Stomach (tissue), 9 donors: ENCODE data around the gene PFKFB3. TPM values are rescaled to one million over a fixed set of nuclear protein-coding genes. Genes with fewer than 3 reads are reported as not detected.

ENCODE experiments used
- DNase-seq, 2 donors: peaks; one replicate each; pipeline versions ENCODE4 v3.0.0 to v3.0.0-alpha.2; 2013 to 2019
- H3K27ac ChIP-seq, 5 donors: fragments of 200-600 bp in 4 of 5; sonication (generic) in 4 of 5; one replicate each; pipeline ENCODE4 v1.5.1; 2013 to 2019; ENCODE audit warnings: mild to moderate bottlenecking in 1 of 5, moderate library complexity in 1 of 5
- H3K27me3 ChIP-seq, 3 donors: fragments of 200-600 bp; sonication (generic); one replicate each; pipeline ENCODE4 v1.5.1; 2017 to 2019; ENCODE audit warnings: mixed run types in 1 of 3
- H3K36me3 ChIP-seq, 4 donors: fragments of 200-600 bp; sonication (generic); 1 replicate in 3 of 4; 2 replicates in 1 of 4; pipeline ENCODE4 v1.5.1; 2016 to 2019
- H3K4me1 ChIP-seq, 4 donors: fragments of 200-600 bp; sonication (generic); one replicate each; pipeline ENCODE4 v1.5.1; 2016 to 2019
- H3K4me3 ChIP-seq, 4 donors: fragments of 200-600 bp; sonication (generic) in 3 of 4; one replicate each; pipeline ENCODE4 v1.5.1; 2016 to 2019; ENCODE audit warnings: mild to moderate bottlenecking in 1 of 4
- H3K9me3 ChIP-seq, 4 donors: fragments of 200-600 bp; sonication (generic); one replicate each; pipeline ENCODE4 v1.5.1; 2016 to 2019
- EP300 ChIP-seq: sonication (generic); formaldehyde crosslinking; IDR thresholded peaks from one replicate; pipeline ENCODE4 v1.6.1; 2017; ENCODE audit warnings: antibody characterized with exemption
- POLR2A ChIP-seq, 4 donors: fragments of 450-650 bp; IDR thresholded peaks; one replicate each; pipeline ENCODE4 v1.6.1; 2016; ENCODE audit warnings: antibody characterized with exemption in 4 of 4, control low read depth in 2 of 4, mild to moderate bottlenecking in 1 of 4, moderate library complexity in 1 of 4
- POLR2AphosphoS5 ChIP-seq, 3 donors: sonication (generic); formaldehyde crosslinking; IDR thresholded peaks; one replicate each; pipeline ENCODE4 v1.6.1; 2016; ENCODE audit warnings: antibody characterized with exemption in 3 of 3
- WGBS, 5 donors: extraction: QIAGEN DNeasy Blood & Tissue Kit in 3 of 5; methylation state at CpG; one replicate each; pipeline versions ENCODE4 v1.1.5 to v1.1.7; 2013 to 2018; 5-methylcytosine and 5-hydroxymethylcytosine counted together
- intact Hi-C: fragments of 100-400 bp; cut with DNase I; formaldehyde crosslinking; loops from one replicate; pipeline ENCODE4 v1.15.1; 2023; ENCODE audit warnings: low total_unique reads
- polyA plus RNA-seq, 3 donors: library from polyadenylated mRNA; stranded (reverse); fragments of 200-250 nt; gene quantifications; one replicate each; pipeline ENCODE4 v1.2.3, GENCODE V29; 2013
- total RNA-seq, 5 donors: library from RNA; depleted of rRNA; stranded (reverse); fragments of >200 nt; gene quantifications; one replicate each; pipeline versions ENCODE4 v1.1.0 to v1.2.3, GENCODE V29; 2014 to 2016
- TF ChIP-seq, protein P1 (sequence below), 7 experiments: fragments of 450-650 bp in 4 of 7; fragments of 200-600 bp in 3 of 7; sonication (generic) in 3 of 7; IDR thresholded peaks; one replicate each; pipeline ENCODE4 v1.5.1; 2016 to 2019; ENCODE audit warnings: antibody characterized with exemption in 7 of 7, control low read depth in 2 of 7, mild to moderate bottlenecking in 1 of 7
- donor health status: healthy with polysubstance abuse.
- donor health status: Bipolar disorder and iron deficiency.
- donor health status: healthy.

PFKFB3 gene
- total and polyA plus RNA-seq, 8 donors = 17.7 to 199 (median 38.0) TPM

DNA sequence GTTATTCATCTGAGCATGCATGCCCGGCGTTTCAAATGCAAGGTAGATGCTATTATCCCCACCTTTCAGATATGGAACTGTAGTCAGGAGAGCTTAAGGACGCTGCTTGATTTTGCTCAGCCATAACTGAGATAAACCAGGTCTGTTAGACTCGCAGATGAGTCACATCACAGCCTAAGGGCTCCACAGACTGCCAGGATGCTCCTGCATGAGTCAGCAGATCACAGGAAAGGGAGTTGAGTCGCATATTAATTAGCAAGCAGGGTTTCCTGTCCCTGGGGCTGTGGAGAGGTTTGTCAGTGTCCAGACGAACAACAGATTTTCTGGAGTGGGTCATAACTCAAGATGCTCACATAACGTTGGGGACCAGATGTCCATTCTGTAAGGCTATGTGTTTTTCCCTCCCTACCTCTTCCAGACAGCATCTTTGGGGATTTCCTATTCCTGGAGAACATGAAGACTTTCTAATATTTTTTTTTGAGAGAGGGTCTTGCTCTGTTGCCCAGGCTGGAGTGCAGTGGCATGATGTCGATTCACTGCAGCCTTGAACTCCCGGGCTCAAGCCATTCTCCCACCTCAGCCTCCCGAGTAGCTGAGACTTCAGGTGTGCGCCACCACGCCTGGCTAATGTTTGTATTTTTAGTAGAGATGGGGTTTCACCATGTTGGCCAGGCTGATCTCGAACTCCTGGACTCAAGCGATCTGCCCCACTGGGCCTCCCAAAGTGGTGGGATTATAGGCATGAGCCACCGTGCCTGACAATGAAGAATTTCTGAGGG lies 36.7 kb downstream of the PFKFB3 start:
- intact Hi-C loops = no loop called here

GRCh38 chr10:6240254-6240653 lies 37.5 kb downstream of the PFKFB3 start:
- 94 to 97% (median 96%) methylated on average over 16 of the region's 16 CpGs for WGBS, 5 donors
- H3K9me3 ChIP-seq = no peaks in the 10 kb centered on the region
- TF ChIP-seq EP300 (no peak), POLR2AphosphoS5 (IDR thresholded peaks at IDR 0.05) (no peak), POLR2A (IDR thresholded peaks at IDR 0.05) (no peak)
- TF ChIP-seq, protein P1, sequence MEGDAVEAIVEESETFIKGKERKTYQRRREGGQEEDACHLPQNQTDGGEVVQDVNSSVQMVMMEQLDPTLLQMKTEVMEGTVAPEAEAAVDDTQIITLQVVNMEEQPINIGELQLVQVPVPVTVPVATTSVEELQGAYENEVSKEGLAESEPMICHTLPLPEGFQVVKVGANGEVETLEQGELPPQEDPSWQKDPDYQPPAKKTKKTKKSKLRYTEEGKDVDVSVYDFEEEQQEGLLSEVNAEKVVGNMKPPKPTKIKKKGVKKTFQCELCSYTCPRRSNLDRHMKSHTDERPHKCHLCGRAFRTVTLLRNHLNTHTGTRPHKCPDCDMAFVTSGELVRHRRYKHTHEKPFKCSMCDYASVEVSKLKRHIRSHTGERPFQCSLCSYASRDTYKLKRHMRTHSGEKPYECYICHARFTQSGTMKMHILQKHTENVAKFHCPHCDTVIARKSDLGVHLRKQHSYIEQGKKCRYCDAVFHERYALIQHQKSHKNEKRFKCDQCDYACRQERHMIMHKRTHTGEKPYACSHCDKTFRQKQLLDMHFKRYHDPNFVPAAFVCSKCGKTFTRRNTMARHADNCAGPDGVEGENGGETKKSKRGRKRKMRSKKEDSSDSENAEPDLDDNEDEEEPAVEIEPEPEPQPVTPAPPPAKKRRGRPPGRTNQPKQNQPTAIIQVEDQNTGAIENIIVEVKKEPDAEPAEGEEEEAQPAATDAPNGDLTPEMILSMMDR (IDR thresholded peaks at IDR 0.05) = no peak
- intact Hi-C loops = no loop called here
- peaks cover 0 to 21% (median 2%) of the 10 kb centered on the region in 4 donors for H3K4me1 ChIP-seq
- H3K27me3 ChIP-seq = no peaks in the 10 kb centered on the region
- H3K4me3 ChIP-seq = no peak overlapping the region
- H3K36me3 ChIP-seq = peaks cover 3 to 27% (median 22%) of the 10 kb centered on the region in 4 donors
- peak overlapping the region in 1 of 5 donors; percentile 59 for H3K27ac ChIP-seq
- DNase-seq = peak in 1 of 2 donors; percentile 21

More for the DNA sequence above, 36.7 kb downstream of the PFKFB3 start:
- Histone ChIP-seq H3K27ac (peak overlapping the region in 1 of 5 donors; percentile 59), H3K4me3 (no peak overlapping the region), H3K36me3 (peaks cover 3 to 36% (median 30%) of the 10 kb centered on the region in 4 donors), H3K27me3 (no peaks in the 10 kb centered on the region), H3K9me3 (no peaks in the 10 kb centered on the region), H3K4me1 (peaks cover 0 to 21% (median 2%) of the 10 kb centered on the region in 4 donors)
- no peak for TF ChIP-seq EP300
- TF ChIP-seq POLR2A (IDR thresholded peaks at IDR 0.05) = no peak
- peak in 2 of 3 donors; percentile 49 to 93 for TF ChIP-seq POLR2AphosphoS5 (IDR thresholded peaks at IDR 0.05)
- TF ChIP-seq, protein P1 (IDR thresholded peaks at IDR 0.05) = no peak
- peak; percentile 42 to 58 for DNase-seq
- 70 to 81% (median 79%) methylated on average over 15 of the region's 15 CpGs for WGBS, 5 donors

DNA sequence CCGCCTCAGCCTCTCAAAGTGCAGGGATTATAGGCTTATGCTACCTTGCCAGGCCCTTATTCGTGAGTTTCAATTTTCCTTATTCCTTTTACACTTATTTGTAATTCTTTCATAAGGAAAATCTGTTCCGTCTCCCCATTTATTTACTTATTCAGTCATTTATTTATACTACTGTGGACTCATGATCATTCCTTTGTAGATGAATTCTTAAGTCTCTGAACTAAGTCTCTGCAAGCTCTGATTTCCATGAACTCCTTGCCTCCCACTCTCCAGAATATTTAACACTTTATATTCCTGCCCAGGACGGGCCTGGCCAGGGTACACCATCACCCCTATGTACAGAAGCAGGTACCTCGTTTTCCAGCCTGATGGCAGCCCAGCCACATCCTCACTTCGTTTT lies 39.4 kb downstream of the PFKFB3 start:
- peak in 1 of 2 donors; percentile 13 for DNase-seq
- Histone ChIP-seq H3K4me3 (no peak overlapping the region), H3K4me1 (peaks cover 0 to 21% (median 2%) of the 10 kb centered on the region in 4 donors), H3K27ac (peak overlapping the region in 1 of 5 donors; percentile 19), H3K9me3 (no peaks in the 10 kb centered on the region), H3K27me3 (no peaks in the 10 kb centered on the region), H3K36me3 (peaks cover 0 to 9% (median 4%) of the 10 kb centered on the region in 4 donors)
- TF ChIP-seq POLR2AphosphoS5 (IDR thresholded peaks at IDR 0.05) = no peak
- no peak for TF ChIP-seq POLR2A (IDR thresholded peaks at IDR 0.05)
- TF ChIP-seq, protein P1 (IDR thresholded peaks at IDR 0.05) = no peak
- TF ChIP-seq EP300 = no peak
- WGBS, 5 donors = 56 to 71% (median 65%) methylated on average over 6 of the region's 6 CpGs
- intact Hi-C loops = no loop called here

GRCh38 chr10:6244510-6244909 lies 41.8 kb downstream of the PFKFB3 start:
- H3K36me3 ChIP-seq = peaks cover 0 to 7% (median 3%) of the 10 kb centered on the region in 4 donors
- no peak overlapping the region for H3K27ac ChIP-seq
- H3K9me3 ChIP-seq = no peaks in the 10 kb centered on the region
- no peak overlapping the region for H3K4me3 ChIP-seq
- peaks cover 0 to 17% (median 2%) of the 10 kb centered on the region in 4 donors for H3K4me1 ChIP-seq
- intact Hi-C loops = no loop called here
- WGBS, 5 donors = 77 to 85% (median 79%) methylated on average over 7 of the region's 7 CpGs
- TF ChIP-seq POLR2A (IDR thresholded peaks at IDR 0.05) (no peak), EP300 (no peak), POLR2AphosphoS5 (IDR thresholded peaks at IDR 0.05) (no peak)
- TF ChIP-seq, protein P1 (IDR thresholded peaks at IDR 0.05) = no peak
- DNase-seq = no peak
- no peaks in the 10 kb centered on the region for H3K27me3 ChIP-seq
